Upper lobe of right lung (tissue), 1 donor: Measurements from ENCODE around the gene SMYD5. TPM values are rescaled to one million over a fixed set of nuclear protein-coding genes. Genes with fewer than 3 reads are reported as not detected.
A peak's percentile ranks its signal among the peaks of the same experiment; 100 is the strongest.
"Not testable (repeated sequence)": the region's sequence is repeated elsewhere in the genome, so short reads cannot be mapped to it uniquely, and the experiment has no call there.

ENCODE experiments used
- ATAC-seq: fragments of 200-7000 bp; cut with Tn5 transposase; one replicate; pipeline ENCODE4 v1.9.1; 2020; ENCODE audit warnings: mild to moderate bottlenecking, moderate library complexity
- DNase-seq: peaks from one replicate; pipeline ENCODE4 v3.0.0-alpha.2; 2020
- H3K27ac ChIP-seq: fragments of 200-600 bp; one replicate; pipeline ENCODE4 v1.8.0; 2022
- H3K27me3 ChIP-seq: fragments of 200-600 bp; one replicate; pipeline ENCODE4 v1.8.0; 2022; ENCODE audit warnings: mild to moderate bottlenecking
- H3K36me3 ChIP-seq: fragments of 200-600 bp; one replicate; pipeline ENCODE4 v1.8.0; 2022
- H3K4me1 ChIP-seq: fragments of 200-600 bp; one replicate; pipeline ENCODE4 v1.8.0; 2022
- H3K4me3 ChIP-seq: fragments of 200-600 bp; one replicate; pipeline ENCODE4 v1.8.0; 2022; ENCODE audit warnings: mild to moderate bottlenecking
- H3K9me3 ChIP-seq: fragments of 200-600 bp; one replicate; pipeline ENCODE4 v1.8.0; 2022
- CTCF ChIP-seq: fragments of 200-600 bp; IDR thresholded peaks from one replicate; pipeline ENCODE4 v1.8.0; 2022; ENCODE audit warnings: antibody characterized with exemption
- intact Hi-C: fragments of 100-400 bp; cut with DNase I; formaldehyde crosslinking; loops from one replicate; pipeline ENCODE4 v1.11.0; 2022
- long read RNA-seq: library from polyadenylated mRNA; unstranded; transcript quantifications from one replicate; pipeline ENCODE4 v2.0.0, GENCODE V29; 2021
- total RNA-seq: library from RNA; stranded (reverse); fragmentation: NEBNext Ultra II Directional; extraction: Animal tissue kit (Norgen Biotek cat#: 25700); gene quantifications from one replicate; pipeline ENCODE4 v1.2.1, GENCODE V29; 2021
- donor health status: DM: no; HTN: yes; CAD: no; lungs with severe emphysema.

The SMYD5 gene
- 16.8 TPM for total RNA-seq
- long read RNA-seq, transcript SMYD5-202 (13 exons, 2,593 nt), result major isoform, 15 of 27 reads
- long read RNA-seq, partial matches to known transcripts, result 8 of 27 reads
- long read RNA-seq, other reads (novel, unspliced or antisense), result 4 of 27 reads

GRCh38 chr2:73214120-73215035 lies at the start of gene SMYD5:
Gene SMYD5, plus strand, starts transcription at chr2:73214245. Its CDS starts 22 bp downstream, at chr2:73214267.
- intact Hi-C loops, result no loop called here

GRCh38 chr2:73165978-73166377 lies 48.1 kb upstream of the SMYD5 start:
- H3K4me1 ChIP-seq, DNase-seq, ATAC-seq, H3K27me3 ChIP-seq, H3K4me3 ChIP-seq, H3K27ac ChIP-seq, H3K36me3 ChIP-seq, H3K9me3 ChIP-seq: not testable (repeated sequence)
- intact Hi-C loops, result loop anchor here (10.0 kb wide), 1 partner anchor 271 kb away; no protein-coding TSS in a partner anchor

More at GRCh38 chr2:73214120-73215035, at the start of gene SMYD5:
- TF ChIP-seq CTCF, result no peak
- no peaks in the 10 kb centered on the region for H3K36me3 ChIP-seq
- peak within 1 kb of the TSS; percentile 97 for H3K4me3 ChIP-seq
- peak; percentile 92 for DNase-seq
- no peaks in the 10 kb centered on the region for H3K9me3 ChIP-seq
- H3K27ac ChIP-seq, result peak within 1 kb of the TSS; percentile 82
- no peaks in the 10 kb centered on the region for H3K27me3 ChIP-seq
- peak; percentile 96 for ATAC-seq
- peaks cover 19% of the 10 kb centered on the region for H3K4me1 ChIP-seq

- DNase-seq, H3K9me3 ChIP-seq, ATAC-seq, H3K4me3 ChIP-seq, H3K27ac ChIP-seq, H3K36me3 ChIP-seq, H3K27me3 ChIP-seq, H3K4me1 ChIP-seq: not testable (repeated sequence)
- intact Hi-C loops, result loop anchor here (10.0 kb wide), 1 partner anchor 272 kb away; no protein-coding TSS in a partner anchor
These were observed 47.2 kb upstream of the SMYD5 start for GRCh38 chr2:73166813-73167212.

- not testable (repeated sequence) for H3K27me3 ChIP-seq, DNase-seq, H3K4me1 ChIP-seq, ATAC-seq, H3K4me3 ChIP-seq, H3K9me3 ChIP-seq, H3K27ac ChIP-seq, H3K36me3 ChIP-seq
- intact Hi-C loops, result loop anchor here (10.0 kb wide), 1 partner anchor 274 kb away; no protein-coding TSS in a partner anchor
These were observed 45.7 kb upstream of the SMYD5 start for GRCh38 chr2:73168348-73168747.

- ATAC-seq, H3K9me3 ChIP-seq, H3K4me3 ChIP-seq, H3K27ac ChIP-seq, DNase-seq, H3K36me3 ChIP-seq, intact Hi-C loops, H3K4me1 ChIP-seq, H3K27me3 ChIP-seq: not testable (repeated sequence)
These were observed 43.7 kb upstream of the SMYD5 start for GRCh38 chr2:73170341-73170740.

GRCh38 chr2:73172963-73173362 lies 41.1 kb upstream of the SMYD5 start:
- DNase-seq (no peak), ATAC-seq (no peak)
- Histone ChIP-seq H3K4me3 (no peak overlapping the region), H3K27me3 (no peaks in the 10 kb centered on the region), H3K27ac (no peak overlapping the region), H3K4me1 (peaks cover 18% of the 10 kb centered on the region), H3K36me3 (no peaks in the 10 kb centered on the region), H3K9me3 (no peaks in the 10 kb centered on the region)
- intact Hi-C loops, result no loop called here
- no peak for TF ChIP-seq CTCF

- H3K36me3 ChIP-seq, result no peaks in the 10 kb centered on the region
- DNase-seq (no peak), ATAC-seq (no peak)
- intact Hi-C loops, result no loop called here
- peaks cover 18% of the 10 kb centered on the region for H3K4me1 ChIP-seq
- TF ChIP-seq CTCF, result no peak
- no peak overlapping the region for H3K4me3 ChIP-seq
- peaks cover 3% of the 10 kb centered on the region for H3K27me3 ChIP-seq
- H3K9me3 ChIP-seq, result no peaks in the 10 kb centered on the region
- H3K27ac ChIP-seq, result no peak overlapping the region
These were observed 40.3 kb upstream of the SMYD5 start for GRCh38 chr2:73173781-73174180.
